Common myeloid progenitor, CD34-positive (primary cell): Measurements from ENCODE around the gene AK9.
A peak's percentile ranks its signal among the peaks of the same experiment; 100 is the strongest.

ENCODE experiments used
- CTCF ChIA-PET: fragments of 350-600 bp; sonication (Branson Sonifier 250); formaldehyde crosslinking; loops from one replicate; lab custom pipeline; 2021; ENCODE audit warnings: antibody characterized with exemption; lab: Charles Lee
- POLR2A ChIA-PET: fragments of 350-600 bp; sonication (Branson Sonifier 250); formaldehyde crosslinking; loops from one replicate; lab custom pipeline; 2021; ENCODE audit warnings: antibody characterized with exemption; lab: Charles Lee
- DNase-seq, 3 donors: peaks; one replicate each; pipeline versions ENCODE4 v3.0.0 to v3.0.0-alpha.2; 2013
- H3K27ac ChIP-seq, 2 experiments: 1 replicate in 1 of 2; 2 replicates in 1 of 2; pipeline ENCODE4 v1.7.0; 2013; ENCODE audit warnings: inconsistent platforms in 2 of 2, low read length in 2 of 2, mild to moderate bottlenecking in 2 of 2, low read depth in 1 of 2, moderate library complexity in 1 of 2; ENCODE audit not compliant: severe bottlenecking in 2 of 2, insufficient read depth in 1 of 2, poor library complexity in 1 of 2
- H3K27me3 ChIP-seq, 5 experiments: replicated peaks in 2 of 5; 1 replicate in 3 of 5; 2 replicates in 2 of 5; pipeline versions ENCODE4 v1.6.1 to v1.7.0; 2013; ENCODE audit warnings: low read length in 4 of 5, mild to moderate bottlenecking in 2 of 5, moderate library complexity in 2 of 5, inconsistent platforms in 1 of 5; ENCODE audit not compliant: insufficient read depth in 5 of 5, control insufficient read depth in 4 of 5
- H3K36me3 ChIP-seq, 4 experiments: 1 replicate in 2 of 4; 2 replicates in 2 of 4; pipeline versions ENCODE4 v1.6.1 to v1.7.0; 2013; ENCODE audit warnings: low read length in 3 of 4, control low read depth in 1 of 4, mild to moderate bottlenecking in 1 of 4; ENCODE audit not compliant: control insufficient read depth in 4 of 4, insufficient read depth in 4 of 4
- H3K4me1 ChIP-seq, 4 experiments: 1 replicate in 3 of 4; 2 replicates in 1 of 4; pipeline versions ENCODE4 v1.6.1 to v1.7.1; 2013; ENCODE audit warnings: low read length in 3 of 4, mild to moderate bottlenecking in 3 of 4, control low read depth in 1 of 4, inconsistent platforms in 1 of 4, moderate library complexity in 1 of 4; ENCODE audit not compliant: control insufficient read depth in 4 of 4, insufficient read depth in 4 of 4; ENCODE audit errors: control extremely low read depth in 1 of 4
- H3K4me3 ChIP-seq, 7 experiments: 1 replicate in 4 of 7; 2 replicates in 3 of 7; pipeline versions ENCODE4 v1.5.1 to v1.7.0; 2013; ENCODE audit warnings: mild to moderate bottlenecking in 7 of 7, low read length in 6 of 7, moderate library complexity in 6 of 7, inconsistent platforms in 2 of 7, low read depth in 2 of 7, control low read depth in 1 of 7; ENCODE audit not compliant: insufficient read depth in 4 of 7, control insufficient read depth in 1 of 7; ENCODE audit errors: extremely low read depth in 1 of 7
- H3K9me3 ChIP-seq, 5 experiments: 1 replicate in 4 of 5; 2 replicates in 1 of 5; pipeline versions ENCODE4 v1.6.1 to v1.7.1; 2013; ENCODE audit warnings: low read length in 4 of 5, mild to moderate bottlenecking in 2 of 5, inconsistent platforms in 1 of 5, low read depth in 1 of 5, moderate library complexity in 1 of 5; ENCODE audit not compliant: control insufficient read depth in 4 of 5, insufficient read depth in 2 of 5; ENCODE audit errors: control extremely low read depth in 1 of 5
- WGBS: methylation state at CpG from one replicate; pipeline ENCODE4 v1.1.5; 2013; ENCODE audit not compliant: insufficient coverage; 5-methylcytosine and 5-hydroxymethylcytosine counted together

Gene AK9

GRCh38 chr6:109445382-109445781, 245.6 kb downstream of the AK9 start:
- ChIA-PET CTCF (interaction anchor here (0.7 to 9.8 kb wide), 5 partner anchors 9 to 263 kb away, joined by 3 to 125 read pairs (median 7); partner anchors contain the start of genes CD164 and MICAL1), POLR2A (no interaction called here)
- H3K4me3 ChIP-seq: no peak overlapping the region
- H3K27me3 ChIP-seq: no peaks in the 10 kb centered on the region
- WGBS: 100% methylated on average over 3 of the region's 9 CpGs
- peaks cover 0 to 31% (median 24%) of the 10 kb centered on the region in 4 experiments for H3K4me1 ChIP-seq
- DNase-seq: peak in 1 of 3 donors; percentile 21
- H3K9me3 ChIP-seq: no peaks in the 10 kb centered on the region
- H3K27ac ChIP-seq: no peak overlapping the region
- H3K36me3 ChIP-seq: peaks cover 10 to 71% (median 42%) of the 10 kb centered on the region in 4 experiments

- Histone ChIP-seq H3K27me3 (no peaks in the 10 kb centered on the region), H3K36me3 (peaks cover 10 to 60% (median 39%) of the 10 kb centered on the region in 4 experiments), H3K9me3 (no peaks in the 10 kb centered on the region), H3K4me1 (peaks cover 4 to 24% (median 20%) of the 10 kb centered on the region in 4 experiments), H3K4me3 (no peak overlapping the region), H3K27ac (no peak overlapping the region)
- ChIA-PET CTCF (interaction anchor here (0.7 to 9.8 kb wide), 4 partner anchors 11 to 207 kb away, joined by 3 to 125 read pairs (median 22); partner anchors contain the start of genes CD164 and MICAL1), POLR2A (no interaction called here)
- DNase-seq: no peak
- 91% methylated on average over 4 of the region's 10 CpGs for WGBS
Observed at GRCh38 chr6:109443425-109443950, 247.5 kb downstream of the AK9 start.
